B cell (primary cell): ENCODE results near the gene DIS3L. TPM values are rescaled to one million over a fixed set of nuclear protein-coding genes. Genes with fewer than 3 reads are reported as not detected.
"Not testable (repeated sequence)": the region's sequence is repeated elsewhere in the genome, so short reads cannot be mapped to it uniquely, and the experiment has no call there.

Source experiments
- ATAC-seq: fragments of 200-7000 bp; cut with Tn5 transposase; one replicate; pipeline ENCODE4 v1.10.0; 2021; ENCODE audit warnings: low read depth, mild to moderate bottlenecking, moderate number of reproducible peaks, moderate library complexity
- CTCF ChIA-PET: fragments of 350-600 bp; sonication (Branson Sonifier 250); formaldehyde crosslinking; loops from one replicate; lab custom pipeline; 2021; ENCODE audit warnings: antibody characterized with exemption, inconsistent platforms; lab: Charles Lee
- POLR2A ChIA-PET: fragments of 350-600 bp; sonication (Branson Sonifier 250); formaldehyde crosslinking; loops from one replicate; lab custom pipeline; 2021; ENCODE audit warnings: antibody characterized with exemption; lab: Charles Lee
- DNase-seq: peaks from one replicate; pipeline ENCODE4 v3.0.0; 2013
- H2AFZ ChIP-seq: 2 replicates; pipeline ENCODE4 v1.6.1; 2012; ENCODE audit warnings: mild to moderate bottlenecking, low read depth, low read length; ENCODE audit not compliant: insufficient read depth, poor library complexity, severe bottlenecking
- H3K27ac ChIP-seq, 2 donors: 1 replicate in 1 of 2; 2 replicates in 1 of 2; pipeline ENCODE4 v1.5.1; 2012 to 2013; ENCODE audit warnings: low read length in 2 of 2, mild to moderate bottlenecking in 2 of 2, moderate library complexity in 1 of 2
- H3K27me3 ChIP-seq, 4 experiments: fragments of 200-600 bp in 1 of 4; sonication (generic) in 1 of 4; replicated peaks in 1 of 4; 1 replicate in 2 of 4; 2 replicates in 2 of 4; pipeline versions ENCODE4 v1.6.1 to v1.7.0; 2013 to 2016; ENCODE audit warnings: low read length in 3 of 4, mild to moderate bottlenecking in 2 of 4, mixed read lengths in 1 of 4, moderate library complexity in 1 of 4; ENCODE audit not compliant: insufficient read depth in 4 of 4, control insufficient read depth in 3 of 4; ENCODE audit errors: control extremely low read depth in 1 of 4
- H3K36me3 ChIP-seq, 2 experiments: replicated peaks in 1 of 2; 1 replicate in 1 of 2; 2 replicates in 1 of 2; pipeline versions ENCODE4 v1.6.1 to v1.7.1; 2013; ENCODE audit warnings: low read length in 1 of 2; ENCODE audit not compliant: insufficient read depth in 2 of 2, control insufficient read depth in 1 of 2; ENCODE audit errors: control extremely low read depth in 1 of 2, extremely low read depth in 1 of 2
- H3K4me1 ChIP-seq, 2 donors: fragments of 200-600 bp in 1 of 2; sonication (generic) in 1 of 2; 1 replicate in 1 of 2; 2 replicates in 1 of 2; pipeline versions ENCODE4 v1.5.1 to v1.6.1; 2013 to 2017; ENCODE audit warnings: low read length in 2 of 2; ENCODE audit not compliant: control insufficient read depth in 2 of 2, insufficient read depth in 2 of 2
- H3K4me2 ChIP-seq: replicated peaks from 2 replicates; pipeline ENCODE3; 2012; ENCODE audit warnings: mild to moderate bottlenecking, low read depth, low read length; ENCODE audit not compliant: poor library complexity, severe bottlenecking
- H3K4me3 ChIP-seq, 5 experiments: fragments of 200-600 bp in 1 of 5; sonication (generic) in 1 of 5; 1 replicate in 3 of 5; 2 replicates in 2 of 5; pipeline versions ENCODE4 v1.5.1 to v1.7.0; 2011 to 2016; ENCODE audit warnings: low read length in 4 of 5, mild to moderate bottlenecking in 4 of 5, low read depth in 2 of 5, control low read depth in 1 of 5, moderate library complexity in 1 of 5; ENCODE audit not compliant: insufficient read depth in 1 of 5; ENCODE audit errors: control extremely low read depth in 1 of 5, extremely low read depth in 1 of 5
- H3K79me2 ChIP-seq: fragments of 200-600 bp; sonication (generic); one replicate; pipeline ENCODE4 v1.6.0; 2016; ENCODE audit warnings: low read length; ENCODE audit not compliant: control insufficient read depth, insufficient read depth
- H3K9ac ChIP-seq: fragments of 200-600 bp; sonication (generic); 2 replicates; pipeline ENCODE4 v1.6.1; 2017; ENCODE audit warnings: mild to moderate bottlenecking, low read length, moderate library complexity
- H3K9me3 ChIP-seq, 3 donors: one replicate each; pipeline versions ENCODE4 v1.6.1 to v1.7.1; 2013; ENCODE audit warnings: low read length in 2 of 3; ENCODE audit not compliant: control insufficient read depth in 2 of 3, insufficient read depth in 1 of 3; ENCODE audit errors: control extremely low read depth in 1 of 3
- H4K20me1 ChIP-seq: 2 replicates; pipeline ENCODE4 v1.6.0; 2012; ENCODE audit warnings: mild to moderate bottlenecking, low read length; ENCODE audit not compliant: insufficient read depth, control insufficient read depth, poor library complexity, severe bottlenecking
- H3K27ac Mint-ChIP-seq: one replicate; pipeline ENCODE4 v1.8.0; 2021; ENCODE audit warnings: mixed read lengths
- H3K27me3 Mint-ChIP-seq: one replicate; pipeline ENCODE4 v1.8.0; 2021; ENCODE audit warnings: mixed read lengths
- H3K4me1 Mint-ChIP-seq: one replicate; pipeline ENCODE4 v1.8.0; 2021; ENCODE audit warnings: mixed read lengths
- H3K4me3 Mint-ChIP-seq: one replicate; pipeline ENCODE4 v1.8.0; 2021; ENCODE audit warnings: mixed read lengths
- H3K9me3 Mint-ChIP-seq: one replicate; pipeline ENCODE4 v1.8.0; 2022; ENCODE audit warnings: mixed read lengths; ENCODE audit not compliant: insufficient read depth
- CTCF ChIP-seq: fragments of 200-600 bp; IDR thresholded peaks from one replicate; pipeline ENCODE4 v1.8.0; 2022; ENCODE audit warnings: antibody characterized with exemption, mild to moderate bottlenecking
- EZH2 ChIP-seq: IDR thresholded peaks from 2 replicates; pipeline ENCODE4 v1.6.1; 2012; ENCODE audit warnings: borderline replicate concordance, low read depth, mild to moderate bottlenecking, moderate library complexity, low read length; ENCODE audit not compliant: insufficient read depth, poor library complexity, severe bottlenecking
- WGBS: methylation state at CpG from one replicate; pipeline ENCODE4 v1.1.5; 2013; ENCODE audit warnings: missing lambda C conversion rate; ENCODE audit not compliant: insufficient coverage; 5-methylcytosine and 5-hydroxymethylcytosine counted together
- intact Hi-C: fragments of 100-400 bp; cut with micrococcal nuclease; formaldehyde crosslinking; loops from one replicate; pipeline ENCODE4 v1.10.0; 2022
- polyA plus RNA-seq: library from polyadenylated mRNA; depleted of rRNA; stranded (reverse); fragments of >200 nt; gene quantifications from 2 replicates; pipeline ENCODE4 v1.2.3, GENCODE V29; 2012
- total RNA-seq, 2 donors: library from RNA; stranded (reverse); fragments of 120-200 nt in 1 of 2; gene quantifications; 1 replicate in 1 of 2; 2 replicates in 1 of 2; pipeline versions ENCODE4 v1.2.3 to v1.2.4, GENCODE V29; 2013 to 2022

The DIS3L gene
- total and polyA plus RNA-seq, 2 donors (not counting 1 experiment from before 2014, with no cell fraction given): 13.2 to 43.9 TPM

- DNase-seq (no peak), ATAC-seq (no peak)
- H4K20me1 ChIP-seq: no peaks in the 10 kb centered on the region
- H3K9me3 ChIP-seq: no peaks in the 10 kb centered on the region
- no peaks in the 10 kb centered on the region for H3K4me1 ChIP-seq
- H3K36me3 ChIP-seq: peaks cover 15 to 61% of the 10 kb centered on the region in 2 experiments
- Mint-ChIP-seq H3K4me3 (no peak overlapping the region), H3K27me3 (no peaks in the 10 kb centered on the region), H3K27ac (no peak overlapping the region), H3K4me1 (no peaks in the 10 kb centered on the region), H3K9me3 (no peaks in the 10 kb centered on the region)
- H3K4me2 ChIP-seq: no peak overlapping the region
- no peak overlapping the region for H3K4me3 ChIP-seq
- no peak for TF ChIP-seq EZH2
- no peak for TF ChIP-seq CTCF
- no peak overlapping the region for H3K27ac ChIP-seq
- intact Hi-C loops: no loop called here
- H3K79me2 ChIP-seq: no peaks in the 10 kb centered on the region
- no peaks in the 10 kb centered on the region for H3K27me3 ChIP-seq
- ChIA-PET POLR2A (no interaction called here), CTCF (interaction anchor here (0.7 kb wide), 1 partner anchor 102 kb away, joined by 4 read pairs; no protein-coding TSS in a partner anchor)
- no peak overlapping the region for H2AFZ ChIP-seq
- H3K9ac ChIP-seq: no peak overlapping the region
- 98% methylated on average over 8 of the region's 14 CpGs for WGBS
Observed at GRCh38 chr15:66328771-66329170, 35.4 kb downstream of the DIS3L start.

DNA sequence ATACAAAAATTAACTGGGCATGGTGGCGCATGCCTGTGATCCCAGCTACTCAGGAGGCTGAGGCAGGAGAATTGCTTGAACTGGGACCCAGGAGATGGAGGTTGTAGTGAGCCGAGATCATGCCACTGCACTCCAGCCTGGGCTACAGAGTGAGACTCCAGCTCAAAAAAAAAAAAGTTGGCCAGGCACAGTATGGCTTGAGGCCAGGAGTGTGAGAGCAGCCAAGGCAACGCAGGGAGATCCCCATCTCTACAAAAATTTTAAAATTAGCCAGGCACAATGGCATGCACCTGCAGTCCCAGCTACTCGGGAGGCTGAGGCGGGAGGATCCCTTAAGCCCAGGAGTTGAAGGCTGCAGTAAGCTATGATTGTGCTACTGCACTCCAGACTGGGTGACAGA lies 55.2 kb downstream of the DIS3L start:
- H2AFZ ChIP-seq, intact Hi-C loops, H3K27ac Mint-ChIP-seq, H3K4me1 Mint-ChIP-seq, H3K27me3 Mint-ChIP-seq, H3K27me3 ChIP-seq, H3K9me3 Mint-ChIP-seq, CTCF ChIA-PET, H3K4me2 ChIP-seq, ATAC-seq, H3K4me1 ChIP-seq, DNase-seq, H3K9me3 ChIP-seq, H4K20me1 ChIP-seq, H3K4me3 ChIP-seq, POLR2A ChIA-PET, H3K9ac ChIP-seq, H3K27ac ChIP-seq, H3K79me2 ChIP-seq, H3K4me3 Mint-ChIP-seq: not testable (repeated sequence)
- WGBS: 71% methylated on average over 4 of the region's 5 CpGs
- H3K36me3 ChIP-seq: peaks cover 0 to 22% of the 10 kb centered on the region in 2 experiments
